NCI-H146 treated with DMSO at 0.1 percent for 48 hours (cell line): ENCODE data around the gene ALOXE3.

Experiments used
- DNase-seq: peaks from one replicate; lab custom pipeline; 2025; ENCODE audit not compliant: unreplicated experiment; lab: John Stamatoyannopoulos, UW

The ALOXE3 gene

GRCh38 chr17:8117980-8118768 is at the start of gene ALOXE3:
TSS of gene ALOXE3 (minus strand) at chr17:8118514. CDS start at chr17:8117990, 524 bp downstream.
- DNase-seq, result no peak

DNA sequence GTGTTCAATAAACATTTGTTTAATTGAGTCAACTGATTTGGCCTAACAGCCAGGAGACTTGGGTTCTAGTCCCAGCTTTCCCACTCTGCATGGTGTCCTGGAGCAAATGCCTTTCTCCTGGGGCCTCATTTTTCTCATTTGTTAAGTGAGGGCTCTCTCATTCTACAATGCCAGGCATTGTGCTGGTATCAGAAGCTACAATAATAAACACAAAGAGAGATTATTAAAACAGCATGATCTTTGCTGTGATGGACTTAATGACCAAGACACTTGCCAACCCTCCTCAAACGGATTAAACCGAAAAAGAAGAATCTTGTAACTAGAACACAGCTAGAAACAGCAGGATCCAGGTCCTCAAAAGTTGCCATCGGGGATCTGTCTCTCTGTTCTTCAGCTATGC is 49.2 kb upstream of the ALOXE3 start:
- DNase-seq, result no peak

DNA sequence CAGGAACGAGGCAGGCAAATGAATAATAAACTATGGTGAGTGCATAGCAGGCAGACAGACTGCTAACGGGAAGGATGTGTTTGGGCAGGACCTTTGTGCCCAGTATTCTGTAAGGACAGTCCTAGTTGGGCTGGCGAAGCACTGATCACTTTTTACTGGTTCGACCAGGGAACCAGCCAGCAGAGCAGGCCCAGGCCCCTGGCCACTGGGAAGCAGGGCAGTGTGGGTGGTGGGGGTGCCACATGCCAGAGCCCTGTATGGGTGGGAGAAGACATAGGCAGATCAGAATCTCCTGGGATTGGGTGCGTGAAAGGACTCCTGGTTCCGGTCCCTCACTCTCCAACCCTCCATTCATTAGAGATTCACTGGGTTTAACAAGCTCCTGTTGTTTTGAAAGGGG is 48.4 kb upstream of the ALOXE3 start:
- DNase-seq, result no peak

GRCh38 chr17:8164815-8165131 is 46.5 kb upstream of the ALOXE3 start:
- no peak for DNase-seq

GRCh38 chr17:8163978-8164814 is 45.9 kb upstream of the ALOXE3 start:
- no peak for DNase-seq

DNA sequence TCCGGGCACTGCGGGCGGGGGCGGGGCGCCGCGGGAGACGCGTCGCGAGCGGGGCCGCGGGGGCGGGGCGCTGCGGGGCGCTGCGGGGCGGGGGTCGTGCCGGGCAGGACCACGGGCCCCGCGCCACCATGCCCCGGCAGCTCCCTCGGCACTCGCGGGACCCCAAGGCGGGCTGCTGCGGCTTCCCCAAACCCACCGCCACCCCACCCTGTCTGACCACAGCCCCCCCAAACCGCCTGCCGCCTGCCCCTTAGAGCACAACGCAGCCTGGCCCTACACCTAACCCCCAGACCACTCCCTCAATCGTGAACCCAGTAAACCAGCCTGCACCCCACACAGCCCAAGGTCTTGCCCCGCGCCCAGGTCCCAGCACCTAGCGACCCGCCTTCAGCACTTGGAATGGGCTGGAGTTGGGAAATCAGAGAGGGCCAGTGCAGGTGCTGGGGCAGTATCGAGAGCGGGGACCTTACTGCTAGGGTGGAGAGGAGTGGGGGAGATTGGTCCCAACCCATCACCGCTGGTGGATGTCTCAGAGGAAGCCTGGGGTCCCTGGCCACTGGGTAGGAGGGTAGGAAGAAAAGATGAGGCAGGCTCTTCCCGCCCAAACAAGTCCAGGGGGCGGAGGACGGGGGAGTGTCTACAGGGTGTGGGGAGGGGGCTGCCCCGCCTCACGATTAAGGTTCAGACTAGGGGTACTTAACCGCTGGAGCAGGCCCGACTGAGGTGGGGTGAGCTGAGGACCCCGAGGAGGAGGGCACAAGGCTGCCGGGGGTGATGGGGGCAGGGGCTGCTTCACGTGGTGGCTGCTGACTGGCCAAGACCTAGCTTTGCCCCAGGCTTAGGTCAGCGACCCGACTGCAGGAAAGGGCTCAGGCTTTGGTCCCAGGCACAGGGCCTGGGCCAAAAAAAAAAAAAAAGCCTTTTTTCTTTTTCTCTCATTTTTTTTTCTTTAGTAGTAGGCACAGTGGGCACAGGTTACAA is 45.0 kb upstream of the ALOXE3 start:
- DNase-seq, result peak; percentile 22

GRCh38 chr17:8162233-8162996 is 44.1 kb upstream of the ALOXE3 start, which contains the start of gene VAMP2:
TSS of gene VAMP2 (minus strand) at chr17:8162948. CDS start at chr17:8162879, 69 bp downstream.
- no peak for DNase-seq

DNA sequence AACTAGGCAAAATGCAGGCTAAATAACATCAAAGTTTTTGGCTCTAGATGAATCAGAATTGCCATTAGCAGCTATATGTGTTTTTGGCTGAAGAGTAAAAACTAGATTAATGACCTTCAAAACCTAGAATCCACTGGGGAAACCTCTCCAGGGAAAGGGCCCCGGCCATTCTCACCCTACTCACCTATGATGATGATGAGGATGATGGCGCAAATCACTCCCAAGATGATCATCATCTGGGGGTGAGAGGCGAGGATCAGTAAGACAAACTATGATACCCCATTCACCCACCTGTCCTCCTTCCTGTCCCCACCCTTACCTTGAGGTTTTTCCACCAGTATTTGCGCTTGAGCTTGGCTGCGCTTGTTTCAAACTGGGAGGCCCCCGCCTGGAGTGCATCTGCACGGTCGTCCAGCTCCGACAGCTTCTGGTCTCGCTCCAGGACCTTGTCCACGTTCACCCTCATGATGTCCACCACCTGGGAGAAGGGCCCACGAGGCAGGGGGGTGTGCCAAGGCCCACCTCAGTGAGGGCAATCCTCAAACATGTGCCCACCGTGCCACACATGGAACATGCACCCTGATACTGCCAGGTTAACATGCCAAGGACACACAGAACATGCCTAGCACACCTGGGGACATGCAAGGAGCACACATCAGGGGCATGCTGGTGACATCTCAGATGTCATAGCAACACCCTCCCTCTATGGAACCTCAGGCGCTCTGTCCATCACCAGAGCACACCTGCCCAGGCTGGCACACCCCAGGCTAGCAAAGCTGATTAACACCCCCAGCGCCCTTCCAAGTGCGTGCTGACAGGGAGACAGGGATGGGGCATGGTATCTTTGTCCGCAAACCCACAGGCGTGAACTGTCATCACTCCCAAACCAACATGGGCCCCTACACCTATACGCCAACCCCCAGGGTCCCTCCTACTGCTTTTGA is 43.2 kb upstream of the ALOXE3 start:
- DNase-seq, result no peak

- no peak for DNase-seq
Observed at GRCh38 chr17:8160741-8161221, 42.5 kb upstream of the ALOXE3 start.

DNA sequence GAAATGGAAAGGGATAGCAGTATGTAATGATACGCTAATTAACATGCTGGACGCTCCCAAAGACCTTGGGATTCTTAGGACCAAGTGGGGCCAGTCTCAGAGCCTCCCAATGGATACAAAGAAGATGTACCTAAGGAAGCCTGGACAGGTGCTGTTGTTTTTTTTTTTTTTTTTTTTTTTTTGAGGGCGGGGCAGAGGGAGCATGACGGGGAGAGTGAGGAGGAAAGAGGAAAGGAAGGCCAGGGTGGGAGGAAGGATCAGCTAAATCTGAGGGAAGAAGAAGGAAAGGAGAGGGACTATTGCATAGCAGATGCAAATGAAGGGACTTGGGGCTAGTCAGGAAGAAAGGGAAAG is 41.9 kb upstream of the ALOXE3 start:
- no peak for DNase-seq

GRCh38 chr17:8159459-8160223 is 41.3 kb upstream of the ALOXE3 start:
- DNase-seq, result no peak

DNA sequence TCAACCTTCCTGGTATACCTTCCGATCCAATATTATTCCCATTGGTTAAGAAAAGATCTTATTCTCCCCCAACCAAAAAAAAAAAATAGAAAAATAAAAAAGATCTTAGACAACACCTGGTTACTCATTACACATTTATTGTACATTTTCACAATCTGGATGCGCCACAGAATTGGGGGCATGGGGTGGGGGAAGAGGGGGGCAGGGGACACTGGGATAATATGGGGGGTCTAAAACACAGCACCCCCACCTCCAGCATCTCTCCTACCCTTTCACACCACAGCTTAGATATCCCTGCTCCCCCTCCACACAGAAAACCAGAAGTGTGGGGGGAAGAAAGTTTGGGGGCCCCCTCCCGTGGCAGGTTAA is 40.7 kb upstream of the ALOXE3 start:
- no peak for DNase-seq

DNA sequence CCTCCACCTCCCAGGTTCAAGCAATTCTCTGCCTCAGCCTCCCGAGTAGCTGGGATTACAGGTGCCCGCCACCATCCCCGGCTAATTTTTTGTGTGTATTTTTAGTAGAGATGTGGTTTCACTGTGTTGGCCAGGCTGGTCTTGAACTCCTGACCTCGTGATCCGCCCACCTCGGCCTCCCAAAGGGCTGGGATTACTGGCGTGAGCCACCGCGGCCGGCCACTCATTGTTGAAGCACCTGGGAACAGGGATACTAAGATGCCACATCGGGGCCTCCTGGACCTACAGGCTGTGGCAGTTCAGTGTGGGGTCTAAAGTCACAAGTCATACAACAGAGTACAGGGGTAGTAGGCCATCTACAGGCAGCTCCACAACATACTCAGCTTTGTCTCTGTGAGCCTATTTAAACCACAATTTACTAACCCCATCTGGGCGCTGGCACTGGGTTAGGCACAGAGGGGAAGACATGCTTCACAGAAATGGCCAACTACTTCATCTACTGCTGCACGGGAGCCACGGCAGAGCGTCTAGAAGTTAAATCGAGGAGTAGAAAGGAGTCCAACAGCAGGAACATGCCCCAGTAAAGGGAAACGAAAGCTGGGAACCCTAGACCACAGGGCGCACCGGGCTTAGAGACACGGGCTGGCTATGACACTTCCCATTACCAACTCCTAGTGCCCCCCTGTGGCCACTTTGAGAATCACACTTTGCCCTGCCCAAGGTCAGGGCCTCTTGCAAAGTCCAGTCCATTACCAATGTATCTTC is 40.1 kb upstream of the ALOXE3 start:
- DNase-seq, result peak; percentile 65

GRCh38 chr17:8156246-8156992 is 38.1 kb upstream of the ALOXE3 start:
- peak; percentile 99 for DNase-seq

GRCh38 chr17:8155996-8156245 is 37.6 kb upstream of the ALOXE3 start:
- DNase-seq, result no peak

- DNase-seq, result no peak
Observed at GRCh38 chr17:8155231-8155995, 37.1 kb upstream of the ALOXE3 start.
